NT2/D1 (cell line): ENCODE measurements around the gene DOK1.

ENCODE experiments used
- YY1 ChIP-seq: IDR thresholded peaks from 2 replicates; pipeline ENCODE4 v1.6.1; 2011; ENCODE audit not compliant: insufficient read length, insufficient read depth
- ZNF274 ChIP-seq: IDR thresholded peaks from 2 replicates; pipeline ENCODE4 v1.6.1; 2011; ENCODE audit warnings: mild to moderate bottlenecking, low read depth, low read length

GRCh38 chr2:74552914-74553811, 1.4 kb upstream of the DOK1 start:
- TF ChIP-seq YY1 = no peak
- no peak for TF ChIP-seq ZNF274
